Activated CD8-positive, alpha-beta memory T cell treated with anti-CD3 and anti-CD28 coated beads, Interleukin-2, amount 50 U/mL, for 1 hour (primary cell): Measurements from ENCODE around the gene GPR55.

Experiments
- DNase-seq: peaks from one replicate; pipeline ENCODE4 v3.0.0-alpha.2; 2020; ENCODE audit errors: extremely low read depth

GPR55 gene

DNA sequence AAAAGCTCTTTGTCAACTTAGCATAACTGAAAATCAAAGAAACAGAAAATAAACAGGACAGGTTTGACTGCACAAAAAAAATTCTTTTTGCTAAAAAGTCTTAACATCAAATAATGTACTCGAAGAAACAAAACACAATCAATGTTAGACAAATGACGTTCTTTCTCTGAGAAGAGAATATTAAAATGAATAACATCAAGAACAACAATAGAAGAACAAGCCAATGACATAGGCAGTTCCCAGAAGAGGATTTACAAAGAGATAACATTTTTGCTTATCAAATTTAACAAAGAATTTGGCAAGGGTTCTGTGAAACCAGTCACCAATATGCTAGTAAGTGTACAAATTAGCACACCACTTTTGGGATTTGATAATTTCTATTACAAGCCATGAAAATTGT lies 5.8 kb downstream of the GPR55 start:
- DNase-seq: no peak

DNA sequence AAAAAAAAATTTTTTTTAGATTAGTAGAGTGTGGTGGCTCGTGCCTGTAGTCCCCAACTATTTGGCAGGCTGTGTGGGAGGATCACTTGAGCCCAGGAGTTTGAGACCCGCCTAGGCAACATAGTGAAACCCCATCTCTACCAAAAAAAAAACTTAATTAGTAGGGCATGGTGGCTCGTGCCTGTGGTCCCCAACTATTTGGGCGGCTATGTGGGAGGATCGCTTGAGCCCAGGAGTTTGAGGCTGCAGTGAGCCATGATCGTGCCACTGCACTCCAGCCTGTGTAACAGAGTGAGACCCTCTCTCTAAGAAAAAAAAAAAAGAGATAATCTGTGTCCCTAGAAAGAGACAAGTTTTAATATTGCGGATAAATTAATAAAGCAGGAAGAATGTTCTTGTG lies 8.8 kb downstream of the GPR55 start:
- no peak for DNase-seq

DNA sequence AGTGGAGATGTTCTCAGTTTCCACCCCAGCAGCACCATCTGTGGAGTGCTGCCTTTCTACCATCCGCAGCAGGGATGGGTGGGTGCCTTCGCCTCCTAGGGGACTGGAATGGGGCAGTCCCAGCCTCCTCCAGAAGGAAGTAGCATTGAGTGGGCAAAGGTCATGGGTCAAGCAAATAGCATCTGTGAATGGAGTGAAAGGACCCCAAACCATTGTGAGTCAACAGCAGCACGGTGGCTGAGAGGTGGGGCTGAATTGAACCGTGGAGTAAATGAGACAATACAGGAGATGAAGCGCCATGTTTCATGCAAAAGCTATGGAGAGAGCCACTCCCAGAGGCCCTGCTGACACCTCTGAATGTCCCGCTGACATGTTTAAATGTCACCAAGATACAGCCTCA lies 9.7 kb downstream of the GPR55 start:
- no peak for DNase-seq

DNA sequence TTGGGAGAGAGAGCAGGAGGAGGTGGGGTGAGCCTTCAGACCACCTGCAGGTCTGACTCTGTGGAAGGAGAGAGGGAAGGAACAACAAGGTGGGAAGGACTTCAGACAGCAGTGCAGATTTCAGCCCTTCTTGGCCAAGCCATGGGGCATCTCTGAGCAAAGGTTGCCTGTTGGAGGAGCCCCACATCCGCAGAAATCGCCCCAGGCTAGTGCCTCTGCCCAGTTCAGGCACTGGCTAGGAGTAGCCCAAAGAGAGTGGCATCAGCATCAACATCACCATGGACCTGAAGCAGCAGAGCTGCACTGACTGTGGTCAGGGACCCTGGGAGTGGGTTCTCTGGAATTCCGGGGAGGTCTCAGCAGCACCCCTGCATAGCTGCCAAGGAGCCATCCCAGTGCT lies 10.2 kb downstream of the GPR55 start:
- no peak for DNase-seq

DNA sequence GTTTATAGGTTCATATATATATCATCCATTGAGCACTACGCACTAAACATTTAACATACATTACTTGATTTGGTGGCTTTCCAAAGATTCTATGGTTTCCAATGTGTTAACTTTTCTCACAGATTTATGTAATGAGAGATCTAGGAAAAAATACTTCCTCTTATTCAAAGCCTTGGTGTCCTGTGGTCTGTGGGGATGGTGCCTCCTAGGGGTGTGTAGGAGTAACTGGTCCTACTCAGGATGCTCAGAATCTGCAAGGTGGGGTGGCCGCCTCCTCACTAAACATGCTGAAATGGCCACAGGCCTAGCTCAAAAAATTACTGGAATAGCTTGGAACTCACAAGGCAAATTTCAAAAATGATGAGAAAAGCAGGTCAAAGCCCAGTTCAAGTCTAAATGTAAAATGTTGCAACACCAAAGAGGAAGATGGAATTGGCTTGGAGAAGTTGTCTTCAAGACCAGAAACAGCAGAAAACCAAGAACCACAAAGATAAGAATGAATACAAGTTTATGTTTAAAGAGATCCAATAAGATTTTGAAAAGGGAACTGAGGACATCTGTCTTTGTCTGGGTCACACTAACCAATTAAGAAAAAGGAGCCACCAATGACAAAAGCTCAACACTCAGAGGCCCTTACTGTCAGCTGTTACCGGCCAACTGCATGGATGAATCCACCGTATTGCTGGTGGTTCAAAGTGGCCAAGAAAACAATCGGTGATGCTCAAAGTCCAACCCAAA lies 11.5 kb downstream of the GPR55 start:
- DNase-seq: no peak

DNA sequence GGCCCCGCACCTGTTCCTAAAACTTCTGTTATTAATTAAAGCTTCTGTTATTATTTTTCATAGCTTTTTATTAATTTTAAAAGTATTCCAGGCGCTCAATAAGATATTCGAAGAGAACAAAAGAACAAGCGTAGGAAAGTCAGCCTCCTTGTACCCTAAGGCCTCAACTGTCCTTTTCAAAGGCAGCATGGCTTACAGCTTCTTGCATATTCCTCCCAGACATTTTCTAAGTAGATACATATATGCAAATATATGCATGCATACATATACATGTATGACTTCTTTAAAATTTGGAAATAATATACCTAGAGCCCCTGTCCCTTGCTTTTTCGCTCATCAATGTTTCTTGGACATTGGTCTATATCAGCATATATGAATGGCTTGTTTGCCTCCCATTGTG lies 12.3 kb downstream of the GPR55 start:
- no peak for DNase-seq

DNA sequence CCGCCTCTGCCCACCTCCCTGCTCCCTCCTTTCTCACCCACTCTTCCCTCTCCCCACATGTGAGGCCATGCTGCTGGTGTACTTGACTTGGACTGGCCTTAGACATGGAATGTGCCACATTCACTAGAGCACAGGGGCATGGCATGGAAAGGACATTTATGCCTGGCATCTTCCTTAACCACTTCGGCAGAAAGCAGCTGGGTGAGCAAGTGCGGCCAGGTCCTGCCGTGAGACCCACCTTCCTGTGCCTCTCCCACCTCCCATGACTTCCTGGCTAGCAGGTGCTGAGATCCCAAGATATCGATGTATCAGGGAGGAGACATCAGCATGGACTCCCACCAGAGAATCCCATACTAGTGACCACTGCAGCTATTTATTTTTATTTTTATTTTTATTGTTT lies 13.0 kb downstream of the GPR55 start:
- no peak for DNase-seq

DNA sequence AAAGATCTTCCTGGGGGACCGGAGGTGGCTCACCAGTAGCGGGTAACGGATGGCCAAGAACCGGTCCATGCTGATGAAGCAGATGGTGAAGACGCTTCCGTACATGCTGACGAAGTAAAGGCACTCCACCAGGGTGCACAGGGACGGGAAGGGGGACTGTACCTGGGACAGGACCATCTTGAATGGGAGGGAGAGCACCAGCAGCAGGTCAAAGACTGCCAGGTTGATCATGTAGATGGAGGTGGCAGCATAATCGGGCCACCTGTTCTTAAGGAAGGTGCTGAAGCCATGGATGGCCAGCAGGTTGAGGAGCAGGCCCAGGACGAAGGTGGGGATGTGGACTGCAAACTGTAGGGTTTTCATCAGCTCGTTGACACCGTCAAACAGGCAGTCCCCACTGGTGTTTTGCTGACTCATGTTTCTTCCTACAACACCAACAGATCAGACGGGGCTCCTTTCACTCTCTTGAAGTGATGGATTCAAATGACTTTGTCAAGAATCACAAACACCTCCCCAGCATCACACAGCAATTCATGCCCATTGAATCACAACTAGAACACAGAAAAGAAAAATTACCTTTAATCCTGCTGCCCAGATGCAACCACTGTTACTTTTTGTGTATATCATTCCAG lies 14.4 kb downstream of the GPR55 start:
- DNase-seq: no peak

DNA sequence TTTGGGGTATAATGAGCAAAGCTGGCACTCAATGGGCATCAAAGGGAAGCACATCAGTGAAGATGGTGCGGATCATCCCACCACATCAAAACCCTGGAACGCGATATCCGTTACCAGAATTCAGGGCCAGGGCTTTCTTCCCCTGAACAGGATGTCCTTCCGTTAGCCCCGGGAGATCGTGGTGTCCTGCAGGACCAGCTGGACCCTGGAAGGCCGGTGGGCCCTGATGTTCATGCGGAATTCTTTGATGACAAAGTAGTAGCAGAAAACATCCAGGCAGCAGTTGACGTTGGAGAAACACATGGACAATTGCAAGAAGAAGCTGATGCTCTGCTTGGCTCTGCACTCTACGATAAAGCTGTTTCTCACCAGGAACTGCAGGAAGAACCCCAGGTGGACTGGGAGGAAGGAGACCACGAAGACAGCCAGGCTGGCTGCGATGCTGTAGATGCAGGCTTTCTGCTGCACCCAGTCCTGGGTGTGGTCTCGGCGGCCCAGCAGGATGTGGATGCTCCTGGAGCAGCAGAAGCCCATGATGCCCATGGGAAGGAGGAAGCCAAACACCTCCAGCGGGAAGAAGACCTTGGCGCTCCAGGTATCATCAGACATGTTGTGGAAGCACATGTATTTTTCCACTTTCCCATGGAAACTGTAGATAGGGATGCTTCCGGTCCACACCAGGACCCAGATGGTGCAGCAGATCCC lies 15.0 kb downstream of the GPR55 start:
- DNase-seq: no peak

DNA sequence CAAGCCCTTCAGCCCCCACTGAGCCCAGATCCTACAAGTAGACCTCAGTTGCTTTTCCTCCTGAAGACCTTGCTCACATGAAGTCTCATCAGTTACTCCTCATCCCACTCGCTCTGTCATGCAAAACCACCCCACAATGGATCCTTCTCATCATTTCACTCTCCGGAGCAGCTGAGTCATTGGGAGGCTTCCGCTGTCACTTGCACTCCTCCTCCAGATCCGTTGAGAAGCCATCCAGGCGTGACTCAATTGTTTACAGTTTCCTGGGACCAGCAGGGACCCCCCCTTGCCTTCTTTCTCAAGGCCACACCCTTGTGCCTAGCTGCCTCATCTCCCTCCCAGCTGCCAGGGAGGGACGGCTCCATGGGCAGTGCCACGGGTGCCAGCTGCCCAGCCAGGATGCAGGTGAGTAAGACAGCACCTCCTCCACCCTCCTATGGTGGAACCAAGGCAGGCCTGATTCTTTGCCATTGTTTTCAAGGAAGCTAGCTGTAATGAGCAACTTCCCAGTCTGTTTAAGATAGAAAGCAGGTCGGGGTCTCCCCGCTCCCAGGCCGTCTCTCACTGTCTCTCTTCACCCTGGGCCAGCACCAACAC lies 16.3 kb downstream of the GPR55 start:
- DNase-seq: no peak

DNA sequence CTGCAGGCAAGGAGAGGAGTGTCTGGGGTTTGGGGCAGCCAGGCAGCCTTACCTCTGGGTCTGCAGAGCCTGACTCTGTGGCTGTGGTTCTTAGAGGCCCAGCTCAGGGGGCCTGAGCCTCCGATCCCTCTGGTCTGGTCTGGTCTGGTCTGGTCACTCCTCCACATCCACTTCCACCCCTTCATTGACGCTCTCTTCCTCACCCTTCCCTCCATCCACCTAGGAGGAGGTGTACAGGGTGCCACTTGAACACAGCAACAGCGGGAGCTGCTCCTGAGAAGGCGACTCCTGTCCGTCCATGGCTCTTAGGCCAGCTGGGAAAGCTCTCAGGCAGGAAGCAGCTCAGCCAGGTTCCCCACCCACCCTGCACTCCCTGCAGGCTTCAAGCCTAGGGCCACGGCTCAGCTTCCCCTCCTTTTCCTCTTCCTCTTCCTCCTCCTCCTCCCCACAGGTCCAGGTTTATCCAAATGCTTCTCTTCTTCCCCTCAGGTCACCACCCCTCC lies 16.9 kb downstream of the GPR55 start:
- DNase-seq: no peak

DNA sequence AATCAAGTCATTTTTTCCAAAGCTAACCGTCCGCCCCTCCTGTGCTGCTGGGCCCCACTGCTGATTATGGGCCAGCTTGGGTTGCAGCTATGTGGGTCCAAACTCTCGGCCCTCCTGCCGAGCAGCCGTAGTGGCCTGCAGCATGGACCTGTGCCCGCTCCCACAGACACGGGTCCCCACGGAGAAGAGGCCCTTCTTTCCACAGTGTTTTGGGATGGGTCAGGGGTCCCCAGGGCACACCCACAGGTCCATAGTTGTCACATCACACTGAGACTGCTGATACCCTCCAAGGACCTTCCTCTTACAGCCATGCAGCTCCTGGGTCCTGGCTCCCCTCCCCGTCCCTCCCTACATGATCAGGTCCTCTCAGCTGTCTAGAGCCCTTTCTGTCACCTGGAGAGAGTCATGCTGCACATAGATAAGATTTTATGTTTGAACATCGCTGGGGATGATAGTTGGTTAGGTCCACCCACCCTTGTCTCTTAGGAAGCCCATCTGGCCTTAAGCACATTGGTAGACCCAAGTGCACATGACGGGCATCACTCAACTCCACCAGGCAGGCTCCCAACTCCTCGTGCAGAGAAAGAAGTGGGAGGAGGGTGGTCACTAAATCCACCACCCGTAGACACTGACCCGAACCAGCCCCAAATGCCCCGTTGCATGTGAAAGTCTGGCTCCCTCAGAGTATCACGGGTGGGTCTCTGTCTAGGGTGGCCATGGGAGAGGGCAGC lies 17.5 kb downstream of the GPR55 start:
- DNase-seq: no peak

DNA sequence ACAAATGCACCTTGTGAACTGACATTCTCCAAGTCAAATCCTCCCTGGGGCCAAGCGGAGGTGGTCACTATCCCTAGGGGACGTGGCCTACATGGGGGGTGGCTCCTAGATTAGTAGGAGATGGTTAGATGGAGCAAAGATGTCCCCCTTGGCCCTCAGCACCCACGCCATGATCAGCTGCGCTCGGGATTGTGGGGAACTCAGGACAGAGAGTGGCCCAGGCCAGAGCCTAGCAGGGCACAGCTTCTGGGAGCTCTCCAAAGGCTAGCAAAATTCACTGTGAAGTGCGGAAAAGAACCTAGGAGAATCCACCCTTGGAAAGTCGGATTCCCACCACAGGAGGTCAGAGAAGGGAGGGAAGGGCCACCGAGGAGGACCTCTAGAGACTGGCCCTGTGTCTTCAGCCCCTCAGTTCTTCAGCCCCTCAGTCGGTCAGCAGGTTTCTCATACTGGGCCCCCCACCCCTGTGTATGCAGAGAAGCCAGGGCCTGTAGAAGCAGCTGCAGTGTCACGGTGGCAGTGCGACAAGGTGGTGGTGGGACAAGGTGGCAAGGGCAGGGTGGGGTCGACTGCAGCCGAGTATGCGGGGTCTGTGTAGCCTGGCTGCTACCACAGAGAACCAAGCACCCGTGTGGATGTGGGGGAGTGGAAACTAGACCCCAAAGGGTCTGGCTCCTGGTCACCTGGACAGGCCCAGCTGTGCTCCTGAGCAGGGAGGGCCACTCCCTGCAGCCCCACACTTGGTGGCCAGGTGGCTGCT lies 18.4 kb downstream of the GPR55 start:
- DNase-seq: no peak

DNA sequence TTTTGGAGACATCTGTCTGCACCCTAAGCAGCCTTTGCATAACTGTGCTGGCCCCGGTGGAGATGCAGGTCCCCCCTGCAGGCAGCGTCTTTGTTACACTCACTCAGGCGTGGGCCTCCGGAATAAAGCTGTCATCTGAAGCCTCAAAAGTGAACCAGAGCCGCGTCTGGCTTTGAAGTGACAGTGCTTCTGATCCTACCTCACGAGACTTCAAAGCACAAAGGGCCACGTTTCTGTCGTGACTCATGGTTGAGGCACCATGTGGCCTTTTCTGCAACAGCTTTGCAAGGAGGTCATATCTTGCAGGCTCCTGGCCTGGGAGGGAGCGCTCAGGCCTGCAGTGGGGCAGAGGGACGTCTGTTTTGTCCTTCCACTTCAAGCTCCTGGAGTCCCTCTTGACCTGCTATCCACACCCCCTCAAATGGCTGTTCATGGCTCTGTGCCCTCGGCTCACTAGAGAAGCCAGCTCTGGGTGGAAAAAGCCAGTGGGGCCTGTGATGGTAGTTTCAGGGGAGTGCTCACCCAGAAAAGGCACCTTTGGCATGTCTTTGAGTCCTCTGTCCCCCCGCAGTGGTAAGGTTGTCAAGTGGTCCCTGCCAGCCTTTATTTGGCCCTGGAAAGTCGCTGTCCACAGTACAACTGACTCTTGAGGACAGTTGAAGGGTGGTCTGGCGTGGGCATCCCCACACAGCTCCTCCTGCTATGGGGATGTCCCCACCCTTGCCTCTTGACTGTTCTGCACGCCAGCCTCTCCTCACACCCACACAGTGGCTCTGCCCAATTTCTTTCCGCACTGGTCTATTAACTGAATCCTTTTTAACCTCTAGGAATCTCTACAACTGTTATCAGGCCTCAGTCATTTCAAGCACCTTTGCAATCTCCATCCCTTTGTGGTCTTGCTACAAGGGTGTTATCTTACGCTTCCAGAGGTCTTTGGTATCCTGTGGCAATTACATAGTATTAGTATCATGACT lies 19.3 kb downstream of the GPR55 start:
- peak; percentile 91 for DNase-seq

DNA sequence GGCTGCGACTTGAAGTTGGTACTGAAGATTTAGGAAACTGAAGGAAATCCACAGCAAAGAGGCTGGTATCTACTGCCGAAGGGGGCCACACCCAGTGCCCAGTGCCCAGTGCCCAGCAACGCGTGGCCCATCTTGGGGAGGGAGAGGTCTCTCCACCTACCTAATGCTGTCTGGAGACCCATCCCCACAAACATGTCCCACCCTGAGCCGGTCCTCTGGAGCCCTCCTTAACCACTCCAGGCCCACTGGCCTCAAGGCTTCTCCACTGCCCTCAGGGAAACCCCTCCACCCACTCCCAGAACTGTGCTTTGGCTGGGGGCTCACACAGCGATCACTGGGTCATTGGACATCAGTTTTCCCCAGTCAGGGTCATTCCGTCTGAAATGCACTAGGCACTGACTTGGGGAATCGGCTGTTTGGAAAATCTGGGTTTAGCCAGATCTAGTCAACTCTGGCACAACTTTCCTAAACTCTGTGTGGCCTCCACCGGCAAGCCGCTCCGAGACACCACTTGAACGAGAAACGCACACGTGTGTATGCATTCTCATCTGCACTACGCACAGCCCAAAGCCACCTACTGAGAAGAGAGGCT lies 20.1 kb downstream of the GPR55 start:
- DNase-seq: no peak

DNA sequence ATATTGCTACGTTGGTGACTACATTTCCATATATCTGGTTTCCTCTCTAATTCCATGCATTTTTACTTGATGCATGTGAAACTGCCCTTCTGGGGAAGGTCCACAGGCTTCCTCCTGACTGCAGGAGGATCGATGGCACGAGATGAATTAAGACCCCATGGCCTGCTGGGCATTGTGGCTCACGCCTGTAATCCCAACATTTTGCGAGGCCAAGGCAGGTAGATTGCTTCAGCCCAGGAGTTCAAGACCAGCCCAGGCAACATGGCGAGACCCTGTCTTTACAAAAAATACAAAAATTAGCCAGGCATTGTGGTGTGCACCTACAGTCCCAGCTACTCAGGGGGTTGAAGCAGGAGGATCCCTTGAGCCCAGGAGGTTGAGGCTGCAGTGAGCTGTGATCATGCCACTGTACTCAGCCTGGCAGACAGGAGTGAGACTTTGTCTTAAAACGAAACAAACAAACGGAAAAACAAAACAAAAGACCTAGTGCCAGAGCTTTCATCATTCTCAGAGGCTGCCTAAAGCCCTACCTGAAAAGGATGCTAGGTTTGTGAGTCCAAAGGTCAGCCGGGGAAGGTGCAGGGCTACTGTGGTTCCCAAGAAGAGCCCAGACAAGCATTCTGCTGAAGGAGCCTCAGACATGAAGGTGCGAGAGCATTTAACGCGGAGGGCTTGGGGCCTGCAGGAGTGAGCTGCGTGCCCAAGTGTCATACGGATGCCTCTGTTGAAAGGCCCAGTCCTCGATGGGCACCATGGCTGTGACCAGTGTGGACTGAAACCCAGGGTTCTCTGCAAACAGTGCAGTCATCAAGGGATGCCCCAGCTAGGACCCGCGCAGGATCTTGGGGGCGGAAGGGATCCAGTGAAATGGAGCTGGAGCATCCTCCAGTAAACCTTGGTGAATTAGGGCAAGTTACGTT lies 21.6 kb downstream of the GPR55 start:
- no peak for DNase-seq

DNA sequence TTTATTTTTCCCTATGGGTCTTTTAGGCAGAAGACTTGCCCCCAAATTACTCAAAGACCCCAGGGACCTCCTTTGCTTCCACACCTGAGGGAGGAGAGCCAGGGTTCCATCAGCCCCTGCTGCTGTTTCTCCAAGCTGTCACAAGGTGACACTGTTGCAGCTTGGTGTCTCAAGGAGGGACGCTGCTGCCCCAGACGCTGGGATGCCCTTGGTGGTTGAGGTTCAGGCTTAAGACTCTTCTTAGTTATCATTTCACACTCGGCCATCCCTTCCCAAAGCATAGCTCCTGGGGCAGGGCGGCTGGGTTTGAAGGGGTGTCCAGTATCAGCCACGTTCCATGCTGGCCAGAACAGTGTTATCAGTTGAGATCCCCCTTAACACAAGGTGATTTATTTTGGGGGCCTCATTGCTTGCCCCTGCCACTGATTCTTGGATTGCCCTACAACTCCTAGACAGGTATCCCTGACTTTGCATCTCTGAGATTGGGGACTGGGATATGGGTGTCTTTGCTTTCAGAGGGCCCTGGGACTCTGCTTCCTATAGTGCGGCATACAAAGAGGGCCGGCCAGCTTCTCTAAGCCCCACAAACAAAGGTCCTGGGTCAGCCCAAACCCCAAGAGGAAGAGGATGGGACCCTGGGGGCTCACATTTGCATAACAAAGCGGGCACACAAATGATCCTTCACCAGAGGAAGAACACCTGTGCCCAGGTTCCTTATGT lies 22.7 kb downstream of the GPR55 start:
- DNase-seq: no peak

DNA sequence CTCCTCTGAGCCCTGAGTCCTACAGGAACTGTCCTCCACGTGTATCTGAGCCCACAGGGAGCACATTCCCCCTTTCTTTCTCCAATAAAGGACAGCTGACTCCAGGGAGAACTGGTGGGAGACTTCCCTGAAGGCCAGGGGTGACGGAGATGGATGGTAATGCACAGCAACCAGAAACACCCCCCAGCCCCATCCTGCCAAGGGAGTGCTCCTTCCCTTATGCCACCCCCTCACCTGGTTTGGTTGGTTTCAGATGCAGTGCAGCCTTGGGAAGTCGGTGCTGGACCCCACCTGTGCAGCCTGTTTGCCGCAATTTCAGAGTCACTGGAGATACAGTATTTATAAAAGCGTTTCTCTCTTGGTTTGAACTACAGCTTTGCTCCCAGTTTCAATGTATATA lies 24.0 kb downstream of the GPR55 start:
- no peak for DNase-seq
